ENCODE data around the gene DUSP2. TPM values are rescaled to one million over a fixed set of nuclear protein-coding genes. Genes with fewer than 3 reads are reported as not detected.
A peak's percentile ranks its signal among the peaks of the same experiment; 100 is the strongest.

Gene DUSP2
- total RNA-seq, 4 donors from 2014 or later, result 2.7 to 28.1 (median 5.6) TPM

- peak in 1 of 3 donors; percentile 15 for DNase-seq
- no peaks in the 10 kb centered on the region for H3K9me3 ChIP-seq
- H3K27me3 ChIP-seq, result no peaks in the 10 kb centered on the region
- TF ChIP-seq CTCF (IDR thresholded peaks at IDR 0.05), result no peak
- TF ChIP-seq POLR2A (IDR thresholded peaks at IDR 0.05), result no peak
- H3K36me3 ChIP-seq, result no peaks in the 10 kb centered on the region
- H3K27ac ChIP-seq, result no peak overlapping the region
- H3K4me3 ChIP-seq, result no peak overlapping the region
- H3K4me1 ChIP-seq, result peaks cover 0 to 22% (median 7%) of the 10 kb centered on the region in 4 donors
Observed at GRCh38 chr2:96112501-96113366, 32.5 kb downstream of the DUSP2 start.

GRCh38 chr2:96111823-96112500 is 33.3 kb downstream of the DUSP2 start:
- peak in 1 of 3 donors; percentile 29 for DNase-seq
- H3K27ac ChIP-seq, result no peak overlapping the region
- H3K4me1 ChIP-seq, result peaks cover 0 to 15% (median 3%) of the 10 kb centered on the region in 4 donors
- no peak overlapping the region for H3K4me3 ChIP-seq
- no peaks in the 10 kb centered on the region for H3K36me3 ChIP-seq
- no peaks in the 10 kb centered on the region for H3K9me3 ChIP-seq
- TF ChIP-seq POLR2A (IDR thresholded peaks at IDR 0.05) (no peak), CTCF (IDR thresholded peaks at IDR 0.05) (no peak)
- H3K27me3 ChIP-seq, result no peaks in the 10 kb centered on the region

- H3K9me3 ChIP-seq, result no peaks in the 10 kb centered on the region
- DNase-seq, result no peak
- no peaks in the 10 kb centered on the region for H3K36me3 ChIP-seq
- no peak overlapping the region for H3K4me3 ChIP-seq
- no peak overlapping the region for H3K27ac ChIP-seq
- TF ChIP-seq POLR2A (IDR thresholded peaks at IDR 0.05), result no peak
- no peak for TF ChIP-seq CTCF (IDR thresholded peaks at IDR 0.05)
- peaks cover 0 to 9% (median 2%) of the 10 kb centered on the region in 4 donors for H3K4me1 ChIP-seq
- no peaks in the 10 kb centered on the region for H3K27me3 ChIP-seq
Observed at GRCh38 chr2:96111257-96111640, 34.0 kb downstream of the DUSP2 start.

DNA sequence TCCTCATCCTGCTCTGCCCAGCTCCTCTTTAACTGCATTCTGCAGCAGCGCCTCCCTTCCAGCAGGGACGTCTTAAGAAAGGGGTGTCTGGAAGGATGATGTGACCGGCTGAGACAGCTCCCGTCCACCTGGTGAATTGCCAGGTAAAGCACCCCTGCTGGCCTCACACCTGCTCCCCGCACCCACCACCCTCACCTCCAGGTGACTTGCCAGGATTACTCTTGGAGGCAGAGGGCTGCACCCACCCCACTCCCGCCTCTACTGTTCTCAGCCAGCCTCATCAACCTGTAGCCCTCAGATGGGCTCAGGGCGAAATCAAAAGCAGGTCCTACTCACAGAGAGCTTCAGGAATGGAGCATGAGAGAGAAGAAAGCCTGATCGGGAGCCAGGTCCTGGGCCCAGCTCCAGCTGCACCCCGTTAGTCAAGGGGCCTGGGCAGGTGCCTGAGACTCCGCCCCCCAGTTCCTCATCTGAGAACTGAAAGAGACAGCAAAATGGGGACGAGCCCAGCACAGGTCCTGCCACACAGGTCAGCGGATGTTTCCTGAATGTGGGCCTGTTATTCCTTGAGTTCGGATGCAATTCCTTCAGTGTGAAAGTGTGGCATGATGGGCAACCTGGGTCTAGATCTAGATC is 34.5 kb downstream of the DUSP2 start:
- peak in 1 of 3 donors; percentile 45 for DNase-seq
- H3K36me3 ChIP-seq, result no peaks in the 10 kb centered on the region
- H3K9me3 ChIP-seq, result peaks cover 0 to 2% (median under 1%) of the 10 kb centered on the region in 4 donors
- H3K27me3 ChIP-seq, result no peaks in the 10 kb centered on the region
- H3K4me3 ChIP-seq, result no peak overlapping the region
- H3K4me1 ChIP-seq, result peaks cover 0 to 6% (median 0%) of the 10 kb centered on the region in 4 donors
- H3K27ac ChIP-seq, result no peak overlapping the region
- TF ChIP-seq CTCF (IDR thresholded peaks at IDR 0.05), result no peak
- no peak for TF ChIP-seq POLR2A (IDR thresholded peaks at IDR 0.05)

- Histone ChIP-seq H3K9me3 (peaks cover 0 to 9% (median 4%) of the 10 kb centered on the region in 4 donors), H3K4me1 (peaks cover 0 to 6% (median 0%) of the 10 kb centered on the region in 4 donors), H3K36me3 (no peaks in the 10 kb centered on the region), H3K4me3 (no peak overlapping the region), H3K27ac (peak overlapping the region in 1 of 4 donors; percentile 49), H3K27me3 (no peaks in the 10 kb centered on the region)
- TF ChIP-seq POLR2A (IDR thresholded peaks at IDR 0.05) (no peak), CTCF (IDR thresholded peaks at IDR 0.05) (no peak)
- peak in 1 of 3 donors; percentile 43 for DNase-seq
Observed at GRCh38 chr2:96109931-96110511, 35.2 kb downstream of the DUSP2 start.

Data from Peyer's patch (tissue), 4 donors.